GM18499 (cell line): ENCODE results near the gene CDK3.
"Not testable (repeated sequence)": the region's sequence is repeated elsewhere in the genome, so short reads cannot be mapped to it uniquely, and the experiment has no call there.

Experiments
- ATAC-seq: cut with Tn5 transposase; IDR thresholded peaks from one replicate; pipeline ENCODE4 v1.9.1; 2021; ENCODE audit warnings: moderate number of reproducible peaks; ENCODE audit not compliant: insufficient read depth, unreplicated experiment

Gene CDK3

DNA sequence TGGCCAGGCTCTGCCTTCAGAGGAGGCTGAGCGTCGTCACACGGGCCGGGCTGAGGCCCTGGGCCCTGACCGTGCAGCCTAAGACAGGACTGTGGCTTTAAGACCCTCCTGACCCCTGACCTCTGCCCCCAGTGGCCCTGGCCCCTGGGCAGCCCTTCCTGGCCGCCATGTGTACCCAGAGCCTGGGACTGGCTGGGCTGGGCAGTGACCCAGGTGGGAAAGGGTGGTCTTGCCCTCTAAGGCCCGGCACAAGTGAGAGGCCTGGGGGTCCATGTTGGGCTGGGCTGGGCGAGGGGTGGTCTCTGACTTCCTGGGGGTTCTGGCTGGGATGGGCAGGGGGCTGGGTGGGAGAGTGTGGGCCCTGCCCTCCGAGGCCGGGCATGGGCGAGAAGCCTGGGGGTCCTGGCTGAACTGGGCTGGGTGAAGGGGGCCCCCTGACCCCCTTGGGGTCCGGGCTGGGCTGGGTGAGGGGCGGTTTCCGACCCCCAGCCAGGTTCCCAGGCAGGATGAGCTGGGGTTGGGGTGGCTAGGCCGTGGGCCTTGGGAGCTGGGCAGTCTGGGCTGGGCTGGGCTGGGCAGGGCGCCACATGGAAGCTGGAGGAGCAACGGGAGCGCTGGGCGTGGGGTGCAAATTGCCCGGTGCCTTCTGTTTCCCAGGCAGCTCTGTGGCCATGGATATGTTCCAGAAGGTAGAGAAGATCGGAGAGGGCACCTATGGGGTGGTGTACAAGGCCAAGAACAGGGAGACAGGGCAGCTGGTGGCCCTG lies at the start of gene CDK3:
Gene CDK3 (plus strand): TSS at position 101 of the 767 bp plus-strand sequence. CDS start 571 bp downstream, at position 672.
- no peak for ATAC-seq

DNA sequence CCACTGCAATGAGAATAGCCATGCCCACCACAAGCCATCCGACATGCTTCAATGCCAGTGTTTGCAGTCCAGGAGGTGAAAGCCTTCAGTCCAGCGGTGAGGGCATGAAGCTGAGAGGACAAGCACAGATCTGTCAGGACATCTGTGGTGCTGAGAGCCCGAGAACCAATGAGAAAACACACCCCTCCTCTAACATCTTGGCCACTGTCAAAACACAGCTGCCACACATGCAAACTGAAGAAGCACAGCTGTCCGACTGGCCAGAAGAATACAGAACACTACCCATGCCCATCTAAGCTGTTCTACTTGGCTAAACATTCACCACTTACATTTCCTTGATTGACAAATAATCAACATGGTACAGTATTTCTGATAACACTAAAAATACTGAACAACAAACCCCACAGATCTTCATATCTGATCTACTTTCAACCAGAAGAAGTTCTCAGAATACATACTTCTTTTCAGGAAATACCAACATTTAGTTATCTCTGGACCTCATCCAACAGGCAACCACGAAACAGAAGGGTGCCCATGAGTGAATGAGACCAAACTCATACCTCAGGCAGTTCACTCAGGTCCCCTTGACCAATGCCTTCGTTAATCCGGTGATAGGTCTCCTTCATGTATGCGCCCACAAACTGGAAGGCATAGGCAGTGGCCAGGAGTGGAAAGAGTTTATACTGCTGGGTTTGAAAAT lies 49.6 kb upstream of the CDK3 start:
- no peak for ATAC-seq

DNA sequence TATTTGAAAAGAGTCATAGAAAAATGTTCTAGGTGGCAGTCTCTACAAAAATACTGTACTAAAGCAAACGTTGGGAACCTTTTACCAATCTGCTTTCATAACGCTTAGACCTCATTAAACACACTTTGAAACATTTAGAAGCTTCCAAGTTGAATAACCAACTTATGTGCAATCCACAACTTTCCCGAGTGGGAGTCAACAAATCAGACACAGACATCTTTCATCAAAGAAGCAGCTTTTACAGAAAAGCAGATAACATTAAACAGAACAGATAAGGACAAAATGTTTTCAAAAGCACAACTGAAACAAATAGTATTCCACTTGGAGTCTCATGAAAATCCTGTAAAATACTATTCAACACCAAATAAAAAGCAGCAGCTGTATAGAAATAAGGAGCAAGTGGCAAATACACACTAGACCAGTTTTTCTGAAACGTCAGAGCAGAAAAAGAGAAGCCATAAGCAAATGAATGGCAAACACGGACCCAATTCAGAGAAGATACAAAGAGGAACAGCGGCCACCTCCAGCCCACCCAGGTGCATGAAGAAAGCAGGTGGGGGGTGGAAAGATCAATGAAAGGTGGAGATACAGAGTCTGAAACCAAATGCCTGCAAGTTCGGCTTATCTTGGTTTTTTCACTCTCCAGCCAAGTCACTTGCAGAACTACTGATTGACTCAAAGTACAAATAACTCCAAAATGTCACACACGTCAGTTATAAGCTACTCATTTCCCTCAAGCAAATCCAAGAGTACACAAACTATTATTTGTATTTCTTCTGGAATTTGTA lies 41.4 kb upstream of the CDK3 start:
- no peak for ATAC-seq

DNA sequence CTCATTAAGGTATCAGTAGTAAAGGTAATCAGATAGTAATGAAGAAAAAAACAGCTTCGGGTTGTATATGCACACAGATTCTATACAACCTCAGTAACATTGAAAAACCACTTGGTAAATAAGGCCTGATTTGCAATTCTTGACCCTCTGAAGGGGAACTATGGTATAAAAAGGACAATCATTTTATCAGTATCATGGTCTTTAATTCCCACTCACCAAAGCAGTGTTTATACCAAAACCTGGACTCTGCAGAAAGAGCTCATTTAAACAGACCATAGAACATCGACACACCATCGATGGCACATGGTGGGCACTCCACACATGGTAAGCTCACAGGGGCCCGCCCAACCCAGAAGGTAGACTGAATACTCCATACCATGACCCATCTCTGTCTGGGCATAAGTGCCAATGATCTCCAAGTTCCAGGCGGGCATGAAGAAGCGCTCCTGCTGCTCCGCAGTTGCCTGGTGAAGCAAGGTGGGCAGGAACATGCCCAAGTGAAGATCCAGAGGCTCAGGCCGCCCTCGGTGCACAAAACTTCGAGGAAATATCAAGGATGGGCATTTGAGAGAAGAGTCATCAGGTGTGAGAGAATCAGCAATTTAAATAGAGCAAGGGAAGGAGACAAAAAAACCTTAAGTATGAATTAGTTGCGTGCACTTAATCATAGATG lies 40.7 kb upstream of the CDK3 start:
- no peak for ATAC-seq

DNA sequence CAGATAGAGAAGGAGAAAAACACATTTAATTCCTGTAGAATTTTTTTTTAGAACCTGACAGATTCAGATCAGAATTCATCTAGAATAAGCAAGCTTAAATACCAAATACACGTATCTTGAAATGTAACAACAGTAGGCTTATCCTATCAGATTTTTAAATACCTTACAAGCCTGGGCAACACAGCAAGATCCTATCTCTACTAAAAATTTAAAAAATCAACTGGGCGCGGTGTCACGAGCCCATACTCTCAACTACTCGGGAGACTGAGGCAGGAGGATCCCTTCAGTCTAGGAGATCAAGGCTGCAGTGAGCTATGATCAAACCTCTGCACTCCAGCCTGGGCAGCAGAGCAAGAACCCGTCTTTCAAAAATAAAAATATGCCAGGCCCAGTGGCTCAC lies 35.2 kb upstream of the CDK3 start:
- no peak for ATAC-seq

DNA sequence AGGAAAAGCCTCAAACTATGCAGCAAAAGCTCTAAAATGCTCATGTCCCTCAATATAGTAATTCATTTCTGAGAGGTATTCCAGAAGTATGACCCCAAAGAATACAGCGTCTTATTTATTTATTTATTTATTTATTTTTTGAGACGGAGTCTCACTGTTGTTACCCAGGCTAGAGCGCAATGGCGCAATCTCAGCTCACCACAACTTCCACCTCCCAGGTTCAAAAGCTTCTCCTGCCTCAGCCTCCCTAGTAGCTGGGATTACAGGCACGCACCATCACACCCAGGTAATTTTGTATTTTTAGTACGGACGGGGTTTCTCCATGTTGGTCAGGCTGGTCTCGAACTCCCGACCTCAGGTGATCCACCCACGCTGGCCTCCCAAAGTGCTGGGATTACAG lies 31.6 kb upstream of the CDK3 start:
- not testable (repeated sequence) for ATAC-seq

DNA sequence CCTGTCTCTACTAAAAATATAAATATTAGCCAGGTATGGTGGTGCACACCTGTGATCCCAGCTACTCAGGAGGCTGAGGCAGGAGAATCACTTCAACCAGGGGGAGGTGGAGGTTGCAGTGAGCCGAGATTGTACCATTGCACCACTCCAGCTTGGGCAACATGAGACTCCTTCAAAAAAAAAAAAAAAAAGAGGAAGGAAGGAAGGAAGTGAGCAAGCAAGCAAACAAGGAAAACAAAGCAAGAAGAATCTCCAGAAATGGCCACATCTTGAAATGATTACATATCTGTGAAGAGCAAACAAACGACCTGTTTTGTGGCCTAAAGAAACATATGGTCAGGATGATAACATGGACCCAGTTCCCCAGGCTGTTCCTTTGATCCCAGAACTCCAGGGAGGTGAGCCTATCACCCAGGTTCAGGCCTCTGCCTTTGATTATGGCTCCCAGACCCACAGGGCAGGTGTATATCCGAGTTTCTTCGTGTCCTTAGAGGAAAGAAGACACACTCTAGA lies 30.6 kb upstream of the CDK3 start:
- ATAC-seq = no peak

DNA sequence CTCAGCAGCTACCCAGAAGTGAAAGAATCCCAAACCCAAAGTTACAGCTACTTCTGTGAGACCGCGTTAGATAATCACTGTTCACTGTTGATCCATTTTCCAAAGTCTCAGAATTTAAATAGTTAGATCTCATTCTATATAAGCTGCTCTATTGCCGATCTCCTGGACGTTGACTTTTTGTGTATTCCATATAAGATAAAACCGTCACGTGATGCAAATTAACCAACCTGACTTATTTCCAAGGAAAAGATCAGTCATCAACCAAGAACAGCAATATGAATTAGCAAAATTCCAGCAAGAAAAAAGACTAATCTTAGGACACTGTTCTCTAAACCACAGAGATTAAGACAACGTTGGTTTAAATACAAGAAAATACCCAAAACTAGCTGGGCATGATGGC lies 30.0 kb upstream of the CDK3 start:
- ATAC-seq = no peak

DNA sequence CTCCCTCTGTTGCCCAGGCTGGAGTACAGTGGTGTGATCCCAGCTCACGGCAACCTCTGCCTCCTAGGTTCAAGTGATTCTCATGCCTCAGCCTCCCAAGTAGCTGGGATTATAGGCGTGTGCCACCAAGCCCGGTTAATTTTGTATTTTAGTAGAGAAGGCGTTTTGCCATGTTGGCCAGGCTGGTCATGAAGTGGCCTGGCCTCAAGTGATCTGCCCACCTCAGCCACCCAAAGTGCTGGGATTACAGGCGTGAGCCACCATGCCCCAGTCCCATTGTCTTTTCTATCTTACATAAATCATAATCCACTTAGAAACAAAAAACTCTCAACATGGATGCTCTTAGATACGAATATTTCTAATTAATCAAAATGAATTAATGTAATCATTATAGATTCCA lies 25.5 kb upstream of the CDK3 start:
- ATAC-seq = not testable (repeated sequence)

DNA sequence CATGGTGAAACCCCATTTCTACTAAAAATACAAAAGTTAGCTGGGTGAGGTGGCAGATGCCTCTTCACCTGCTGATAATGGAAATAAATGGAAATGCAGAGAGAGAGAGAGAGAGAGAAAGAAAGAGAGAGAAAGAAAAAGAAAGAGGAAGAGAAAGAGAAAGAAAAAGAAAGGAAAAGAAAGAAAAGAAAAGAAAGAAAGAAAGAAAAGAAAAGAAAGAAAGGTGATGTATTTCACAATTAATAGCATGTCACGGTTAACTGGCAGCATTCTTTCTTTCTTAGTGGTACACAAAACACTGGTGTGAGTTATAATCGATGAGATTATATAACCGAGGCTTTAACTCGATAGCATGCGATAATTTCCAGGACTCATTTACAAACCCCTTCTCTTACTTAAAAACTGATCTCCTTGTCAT lies 24.9 kb upstream of the CDK3 start:
- no peak for ATAC-seq

DNA sequence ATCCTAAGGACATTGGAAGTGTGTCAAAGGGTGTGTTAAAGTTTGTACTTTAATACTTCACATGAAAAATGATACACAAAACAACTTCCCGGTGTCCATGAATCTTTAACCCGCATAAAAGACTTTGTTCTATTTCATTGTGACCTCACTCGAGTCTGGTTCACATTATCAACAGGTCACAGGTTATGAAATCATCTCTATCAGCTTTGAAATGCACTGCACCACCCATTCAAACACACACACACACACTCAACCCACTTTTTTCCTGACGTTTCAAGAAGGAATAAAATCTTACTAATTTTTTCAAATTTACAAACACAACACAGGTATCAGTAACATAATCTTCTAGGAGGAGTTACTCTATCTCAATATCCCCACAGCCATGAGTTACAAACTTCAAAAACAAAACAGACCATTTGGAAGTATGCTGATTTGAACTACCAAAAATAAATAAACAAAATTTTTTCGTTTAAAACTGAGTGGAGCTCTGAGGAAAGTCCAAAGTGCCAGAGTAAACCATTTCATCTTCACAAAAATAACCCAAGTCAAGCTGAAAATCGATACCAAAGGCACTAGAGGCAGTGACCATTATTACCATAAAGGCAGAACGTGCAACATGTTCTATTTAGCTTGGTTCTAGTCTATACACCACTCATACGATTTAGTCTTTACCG lies 24.3 kb upstream of the CDK3 start:
- ATAC-seq = no peak

DNA sequence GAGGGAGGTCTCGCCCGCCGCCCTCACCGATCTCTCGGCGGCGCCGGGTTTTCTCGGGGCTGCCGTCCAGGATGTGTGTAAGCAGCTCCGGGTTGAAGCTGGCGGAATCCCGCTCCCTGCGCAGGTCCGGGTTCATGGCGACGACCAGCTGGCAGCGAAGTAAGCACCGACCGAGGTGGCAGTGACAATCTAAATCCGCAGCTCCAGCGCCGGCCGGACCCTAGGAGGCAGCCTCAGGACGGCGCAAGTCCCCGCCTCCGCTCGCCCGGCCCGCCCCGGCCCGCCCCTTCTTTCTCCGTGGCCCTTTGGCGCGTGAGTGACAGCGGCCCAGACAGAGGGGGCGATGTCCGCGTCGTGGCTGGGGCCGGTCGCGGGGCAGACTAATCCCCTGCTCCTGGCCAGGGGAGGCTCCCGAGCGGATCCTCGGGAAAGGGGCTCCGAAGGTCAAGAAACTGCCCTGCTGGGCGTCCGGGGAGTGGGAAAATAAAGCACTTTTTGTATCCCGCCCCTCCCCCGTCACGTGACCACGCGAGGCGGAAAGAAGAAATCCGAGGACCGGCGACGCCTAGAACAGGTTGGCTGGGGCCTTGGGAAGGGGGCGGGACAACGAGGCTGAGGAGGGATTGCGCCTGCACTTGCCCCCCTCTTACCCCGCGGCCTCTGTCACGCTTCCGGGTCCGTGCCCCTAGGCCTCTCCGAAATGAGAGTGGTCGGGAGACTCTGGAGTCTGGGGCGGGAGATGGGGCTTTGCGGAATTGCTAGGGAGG lies 21.5 kb upstream of the CDK3 start, which contains the start of the genes ACOX1 and TEN1:
Gene ACOX1 (minus strand): TSS at position 229 of the 767 bp plus-strand sequence. CDS start 93 bp downstream, at position 136.
Gene TEN1 (plus strand): TSS at position 303 of the 767 bp plus-strand sequence. CDS start 6,953 bp downstream, outside the sequence.
- no peak for ATAC-seq

DNA sequence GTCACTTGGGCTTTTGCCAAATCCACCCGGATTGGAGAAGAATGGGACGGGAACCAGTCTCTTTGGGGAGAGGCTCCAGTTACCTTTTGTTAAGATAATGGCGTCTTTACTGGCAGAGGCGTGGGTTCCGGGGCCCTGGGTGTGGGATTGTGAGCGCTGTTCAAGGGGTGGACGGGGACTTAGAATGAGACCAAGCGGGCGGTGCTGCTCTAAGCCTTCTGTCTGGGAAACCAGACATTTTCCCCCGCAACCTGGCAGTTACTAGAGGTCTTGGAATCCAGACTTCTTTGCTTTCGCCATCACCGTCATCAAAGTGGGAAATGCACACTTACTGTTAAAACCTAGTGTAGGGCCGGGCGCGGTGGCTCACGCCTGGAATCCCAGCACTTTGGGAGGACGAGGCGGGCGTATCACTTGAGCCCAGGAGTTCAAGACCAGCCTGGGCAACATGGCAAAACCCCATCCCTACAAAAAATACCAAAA lies 20.9 kb upstream of the CDK3 start:
- ATAC-seq = no peak

DNA sequence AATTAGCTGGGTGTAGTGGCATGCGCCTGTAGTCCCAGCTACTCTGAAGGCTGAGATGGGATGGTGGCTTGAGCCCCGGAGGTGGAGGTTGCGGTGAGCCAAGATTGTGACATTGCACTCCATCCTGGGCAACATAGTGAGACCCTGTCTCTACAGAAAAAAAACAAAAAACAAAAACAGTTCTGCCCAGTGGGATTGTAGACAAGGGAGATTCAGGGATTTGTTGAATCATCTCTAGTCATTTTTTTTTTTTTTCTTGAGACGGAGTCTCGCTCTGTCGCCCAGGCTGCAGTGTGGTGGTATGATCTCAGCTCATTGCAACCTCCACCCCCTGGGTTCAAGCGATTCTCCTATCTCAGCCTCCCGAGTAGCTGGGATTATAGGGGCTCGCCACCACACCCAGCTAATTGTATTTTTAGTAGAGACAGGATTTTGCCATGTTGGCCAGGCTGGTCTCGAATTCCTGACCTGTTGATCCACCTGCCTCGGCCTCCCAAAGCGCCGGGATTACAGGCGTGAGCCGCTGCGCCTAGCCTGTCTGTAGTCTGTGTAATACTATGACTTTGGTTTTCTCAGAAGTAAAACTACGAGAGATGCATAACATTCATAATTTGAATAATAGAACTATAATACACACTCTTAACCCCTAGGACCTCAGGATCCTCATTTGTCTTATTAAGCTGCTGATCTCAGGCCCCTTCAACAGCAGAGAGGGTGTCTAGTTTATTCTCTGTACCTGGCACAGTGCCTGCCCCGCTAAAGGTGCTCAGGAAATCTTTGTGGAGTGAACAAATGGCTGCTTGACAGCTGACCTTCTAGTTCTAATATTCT lies 20.3 kb upstream of the CDK3 start:
- ATAC-seq = no peak

DNA sequence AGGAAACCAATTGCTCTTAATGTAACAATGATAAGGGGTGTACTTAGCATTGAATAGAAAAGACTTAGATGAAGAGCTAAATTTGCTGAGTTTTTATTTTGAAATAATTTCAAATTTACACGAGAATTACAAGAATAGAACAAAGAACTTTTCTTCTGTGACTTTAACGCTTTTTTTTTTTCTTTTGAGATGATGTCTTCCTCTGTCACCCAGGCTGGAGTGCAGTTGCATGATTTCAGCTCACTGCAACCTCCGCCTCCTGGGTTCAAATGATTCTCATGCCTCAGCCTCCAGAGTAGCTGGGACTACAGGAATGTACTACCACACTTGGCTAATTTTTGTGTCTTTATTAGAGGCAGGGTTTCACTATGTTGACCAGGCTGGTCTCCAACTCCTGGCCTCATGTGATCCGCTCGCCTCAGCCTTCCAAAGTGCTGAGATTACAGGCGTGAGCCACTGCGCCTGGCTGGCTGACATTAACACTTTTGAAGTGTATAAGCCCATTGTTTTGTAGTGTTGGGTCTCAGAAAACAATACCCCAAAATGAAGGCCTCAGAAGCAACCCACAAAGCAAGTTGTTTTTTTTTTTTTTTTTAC lies 19.5 kb upstream of the CDK3 start:
- no peak for ATAC-seq

DNA sequence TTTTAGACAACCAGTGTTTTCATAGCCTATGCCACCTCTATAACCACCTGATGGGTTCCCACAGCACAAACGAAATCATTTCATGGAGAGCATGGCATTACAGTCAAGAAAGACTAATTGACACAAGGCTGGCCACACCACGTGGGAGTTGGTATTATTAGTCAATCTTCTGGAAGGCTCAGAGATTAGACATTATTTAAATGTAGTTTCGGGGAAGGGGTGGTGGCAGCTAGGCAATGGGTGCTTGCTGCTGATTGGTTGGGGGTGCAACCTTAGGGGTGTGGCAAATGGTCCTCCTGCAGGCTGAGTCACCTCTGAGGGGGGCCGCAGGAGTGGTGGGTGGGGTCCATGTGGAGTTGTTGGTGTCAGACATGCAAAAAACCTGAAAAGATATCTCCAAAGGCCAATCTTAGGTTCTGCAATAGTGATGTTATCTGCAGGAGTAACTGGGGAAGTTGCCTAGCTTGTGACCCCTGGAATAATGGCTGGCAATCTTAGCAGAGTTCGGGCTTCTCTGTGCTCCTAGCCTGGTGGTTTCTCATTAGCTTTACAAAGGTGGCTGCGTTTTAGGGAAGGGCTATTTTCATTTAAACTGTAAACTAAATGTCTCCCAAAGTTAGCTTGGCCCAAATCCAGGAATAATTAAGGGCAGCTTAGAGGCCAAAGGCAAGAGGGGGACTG lies 17.0 kb upstream of the CDK3 start:
- no peak for ATAC-seq

DNA sequence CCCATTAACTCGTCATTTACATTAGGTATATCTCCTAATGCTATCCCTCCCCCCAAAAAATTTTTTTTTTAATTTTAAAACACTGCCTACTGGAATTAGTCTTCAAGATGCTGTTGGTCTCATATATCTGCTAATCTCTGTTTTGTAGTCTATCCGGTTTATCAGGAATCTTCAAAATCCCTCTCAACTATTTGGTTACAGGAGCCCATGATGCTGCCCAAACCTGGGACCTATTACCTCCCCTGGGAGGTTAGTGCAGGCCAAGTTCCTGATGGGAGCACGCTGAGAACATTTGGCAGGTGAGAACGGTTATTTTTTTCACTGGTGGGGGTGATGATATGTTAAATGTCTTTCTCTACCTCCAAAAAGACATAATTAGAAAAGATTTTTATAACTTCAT lies 14.7 kb upstream of the CDK3 start:
- no peak for ATAC-seq
